Adrenal gland (tissue), 12 donors: Measurements from ENCODE around the gene PHACTR2. TPM values are rescaled to one million over a fixed set of nuclear protein-coding genes. Genes with fewer than 3 reads are reported as not detected.
"Not testable (repeated sequence)": the region's sequence is repeated elsewhere in the genome, so short reads cannot be mapped to it uniquely, and the experiment has no call there.

ENCODE experiments used
- DNase-seq, 7 donors: peaks; one replicate each; pipeline ENCODE4 v3.0.0-alpha.2; 2019 to 2020
- H3K27ac ChIP-seq, 5 donors: fragments of 200-600 bp; sonication (generic) in 4 of 5; 1 replicate in 3 of 5; 2 replicates in 2 of 5; pipeline versions ENCODE4 v1.5.1 to v1.8.0; 2016 to 2020; ENCODE audit warnings: mild to moderate bottlenecking in 1 of 5
- H3K27me3 ChIP-seq: fragments of 200-600 bp; 2 replicates; pipeline ENCODE4 v1.8.0; 2021
- H3K36me3 ChIP-seq, 2 donors: fragments of 200-600 bp; replicated peaks in 1 of 2; 1 replicate in 1 of 2; 2 replicates in 1 of 2; pipeline versions ENCODE4 v1.5.1 to v1.8.0; 2018 to 2022
- H3K4me1 ChIP-seq, 2 donors: fragments of 200-600 bp; replicated peaks in 1 of 2; 1 replicate in 1 of 2; 2 replicates in 1 of 2; pipeline versions ENCODE4 v1.5.1 to v1.8.0; 2018 to 2021
- H3K4me3 ChIP-seq, 4 donors: fragments of 200-600 bp; sonication (generic) in 3 of 4; one replicate each; pipeline ENCODE4 v1.5.1; 2016 to 2018
- H3K9me3 ChIP-seq, 3 donors: fragments of 200-600 bp; sonication (generic) in 1 of 3; replicated peaks in 1 of 3; 1 replicate in 2 of 3; 2 replicates in 1 of 3; pipeline versions ENCODE4 v1.5.1 to v1.8.0; 2016 to 2021
- POLR2A ChIP-seq, 2 donors: fragments of 450-650 bp; IDR thresholded peaks; one replicate each; pipeline ENCODE4 v1.6.1; 2017; ENCODE audit warnings: antibody characterized with exemption in 2 of 2, mild to moderate bottlenecking in 2 of 2, moderate library complexity in 1 of 2
- WGBS, 4 donors: extraction: QIAGEN DNeasy Blood & Tissue Kit in 2 of 4; methylation state at CpG; one replicate each; pipeline versions ENCODE4 v1.1.5 to v1.1.7; 2013 to 2017; 5-methylcytosine and 5-hydroxymethylcytosine counted together
- intact Hi-C, 2 donors: fragments of 100-400 bp; cut with DNase I; formaldehyde crosslinking; loops; one replicate each; pipeline versions ENCODE4 v1.14.1 to v1.15.0; 2022 to 2023
- polyA plus RNA-seq, 3 donors: library from polyadenylated mRNA; stranded (reverse); fragments of 200-250 nt in 2 of 3; fragments of 350-450 nt in 1 of 3; fragmentation: Illumina TruSeq in 1 of 3; extraction: RNeasy Lipid Tissue Mini Kit (QIAGEN cat#74804) in 1 of 3; gene quantifications; one replicate each; pipeline ENCODE4 v1.2.3, GENCODE V29; 2013 to 2014
- total RNA-seq, 9 donors: library from RNA; depleted of rRNA in 4 of 9; stranded (reverse); fragments of >200 nt in 4 of 9; fragments of 120-200 nt in 1 of 9; fragmentation: NEBNext Ultra II Directional in 1 of 9; extraction: Animal tissue kit (Norgen Biotek cat#: 25700) in 1 of 9; gene quantifications; one replicate each; pipeline versions ENCODE4 v1.1.0 to v1.2.4, GENCODE V29; 2013 to 2023
- TF ChIP-seq, protein P1 (sequence below), 6 experiments: fragments of 450-650 bp in 4 of 6; fragments of 200-600 bp in 2 of 6; sonication (generic) in 1 of 6; IDR thresholded peaks; 1 replicate in 5 of 6; 2 replicates in 1 of 6; pipeline versions ENCODE4 v1.5.1 to v1.8.0; 2016 to 2021; ENCODE audit warnings: antibody characterized with exemption in 6 of 6, mild to moderate bottlenecking in 2 of 6, moderate library complexity in 1 of 6
- donor health status: healthy with polysubstance abuse.
- donor health status: Bipolar disorder and iron deficiency.
- donor health status: DM: yes; HTN: yes; CAD: no.
- donor health status: DM: no; HTN: no; CAD: no.
- donor health status: DM: no; HTN: no; CAD: no.
- donor health status: DM: yes; HTN: yes; CAD: no.

PHACTR2 gene
- total and polyA plus RNA-seq, 12 donors, result 12.1 to 315 (median 227) TPM

DNA sequence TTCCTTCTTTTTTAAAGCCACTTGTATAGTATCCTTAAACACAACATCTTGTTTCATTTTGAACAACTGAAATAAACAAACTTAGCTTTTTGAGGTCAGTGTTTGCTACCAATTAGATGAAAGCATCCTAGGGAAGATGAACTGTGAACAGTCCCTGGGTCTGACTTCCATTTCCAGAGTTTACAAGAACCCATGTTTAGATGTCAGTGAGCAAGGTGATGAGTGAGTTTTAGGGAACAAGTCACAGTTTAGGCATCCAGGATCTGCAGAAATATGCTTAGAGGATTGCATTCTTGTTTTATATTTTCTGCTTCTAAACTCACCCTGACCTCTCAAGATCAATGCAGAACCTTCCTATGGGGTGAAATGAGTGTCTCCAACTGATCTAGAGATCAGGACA, 189.5 kb downstream of the PHACTR2 start:
- intact Hi-C loops, result no loop called here
- no peak overlapping the region for H3K27ac ChIP-seq
- DNase-seq, result no peak
- TF ChIP-seq POLR2A (IDR thresholded peaks at IDR 0.05), result no peak
- TF ChIP-seq, protein P1, sequence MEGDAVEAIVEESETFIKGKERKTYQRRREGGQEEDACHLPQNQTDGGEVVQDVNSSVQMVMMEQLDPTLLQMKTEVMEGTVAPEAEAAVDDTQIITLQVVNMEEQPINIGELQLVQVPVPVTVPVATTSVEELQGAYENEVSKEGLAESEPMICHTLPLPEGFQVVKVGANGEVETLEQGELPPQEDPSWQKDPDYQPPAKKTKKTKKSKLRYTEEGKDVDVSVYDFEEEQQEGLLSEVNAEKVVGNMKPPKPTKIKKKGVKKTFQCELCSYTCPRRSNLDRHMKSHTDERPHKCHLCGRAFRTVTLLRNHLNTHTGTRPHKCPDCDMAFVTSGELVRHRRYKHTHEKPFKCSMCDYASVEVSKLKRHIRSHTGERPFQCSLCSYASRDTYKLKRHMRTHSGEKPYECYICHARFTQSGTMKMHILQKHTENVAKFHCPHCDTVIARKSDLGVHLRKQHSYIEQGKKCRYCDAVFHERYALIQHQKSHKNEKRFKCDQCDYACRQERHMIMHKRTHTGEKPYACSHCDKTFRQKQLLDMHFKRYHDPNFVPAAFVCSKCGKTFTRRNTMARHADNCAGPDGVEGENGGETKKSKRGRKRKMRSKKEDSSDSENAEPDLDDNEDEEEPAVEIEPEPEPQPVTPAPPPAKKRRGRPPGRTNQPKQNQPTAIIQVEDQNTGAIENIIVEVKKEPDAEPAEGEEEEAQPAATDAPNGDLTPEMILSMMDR (IDR thresholded peaks at IDR 0.05), result no peak
- H3K9me3 ChIP-seq, result no peaks in the 10 kb centered on the region
- no peak overlapping the region for H3K4me3 ChIP-seq
- no peaks in the 10 kb centered on the region for H3K4me1 ChIP-seq
- H3K36me3 ChIP-seq, result peaks cover 0 to 16% of the 10 kb centered on the region in 2 donors
- no peaks in the 10 kb centered on the region for H3K27me3 ChIP-seq

DNA sequence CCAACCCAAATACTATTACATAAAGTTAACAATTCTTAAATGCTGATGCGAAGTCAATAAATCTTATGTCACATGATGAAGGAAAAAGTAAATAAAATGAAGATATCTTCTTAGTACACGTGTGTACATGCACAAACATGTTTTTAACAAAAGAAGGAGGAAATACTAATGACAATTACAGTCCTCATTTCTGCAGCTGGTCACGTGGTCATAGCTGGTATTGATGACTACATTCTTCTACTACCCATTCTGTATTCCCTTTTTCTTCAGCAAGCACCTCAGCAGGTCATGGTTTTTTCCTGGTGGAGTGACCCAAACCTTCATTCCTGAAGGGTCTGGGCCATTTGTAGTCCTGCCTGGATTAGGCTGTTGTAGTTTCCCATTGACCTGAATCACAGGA, 191.0 kb downstream of the PHACTR2 start:
- H3K36me3 ChIP-seq, DNase-seq, H3K4me1 ChIP-seq, H3K27me3 ChIP-seq, H3K27ac ChIP-seq, intact Hi-C loops, H3K9me3 ChIP-seq, H3K4me3 ChIP-seq: not testable (repeated sequence)
- WGBS, 4 donors, result 89 to 98% (median 96%) methylated on average over 3 of the region's 3 CpGs

DNA sequence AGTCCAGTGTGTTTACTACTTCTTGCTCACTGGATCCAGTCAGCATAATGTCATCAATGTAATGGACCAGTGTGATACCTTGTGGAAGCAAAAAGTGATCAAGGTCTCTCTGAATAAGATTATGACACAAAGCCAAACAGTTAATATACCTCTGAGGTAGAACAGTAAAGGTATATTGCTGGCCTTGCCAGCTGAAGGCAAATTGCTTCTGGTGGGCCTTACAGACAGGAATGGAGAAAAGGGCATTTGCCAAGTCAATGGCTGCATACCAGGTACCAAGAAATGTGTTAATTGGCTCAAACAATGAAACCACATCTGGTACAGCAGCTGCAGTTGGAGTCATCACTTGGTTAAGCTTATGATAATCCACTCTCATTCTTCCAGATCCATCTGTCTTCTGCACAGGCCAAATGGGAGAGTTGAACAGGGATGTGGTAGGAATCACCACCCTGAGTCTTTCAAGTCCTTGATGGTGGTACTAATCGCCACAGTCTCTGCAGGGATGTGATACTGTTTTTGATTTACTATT, 193.5 kb downstream of the PHACTR2 start:
- WGBS, 4 donors, result 86 to 96% (median 91%) methylated on average over 1 of the region's 1 CpG
- H3K27ac ChIP-seq, H3K4me3 ChIP-seq: not testable (repeated sequence)

DNA sequence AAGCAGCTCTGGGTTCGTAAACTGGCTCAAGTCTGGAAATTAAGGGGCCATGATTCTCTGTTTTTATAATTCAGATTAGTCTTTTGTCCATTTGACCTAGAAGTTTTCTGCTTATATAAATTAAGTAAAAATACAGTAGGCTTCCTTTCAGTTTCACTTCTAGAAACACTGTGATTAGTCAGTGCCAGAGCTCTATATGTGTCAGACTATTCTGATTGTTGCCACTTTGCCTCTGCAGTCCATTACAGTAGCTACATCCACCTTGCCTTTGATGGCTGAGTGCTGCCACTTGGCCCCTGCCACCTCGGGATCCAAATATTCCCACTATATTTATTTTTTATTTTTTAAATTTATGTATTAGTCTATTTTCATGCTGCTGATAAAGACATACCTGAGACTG, 194.4 kb downstream of the PHACTR2 start:
- no peaks in the 10 kb centered on the region for H3K4me1 ChIP-seq
- H3K27ac ChIP-seq, result no peak overlapping the region
- no peak overlapping the region for H3K4me3 ChIP-seq
- no peaks in the 10 kb centered on the region for H3K27me3 ChIP-seq
- H3K36me3 ChIP-seq, result no peaks in the 10 kb centered on the region
- 84 to 91% (median 89%) methylated on average over 2 of the region's 2 CpGs for WGBS, 4 donors
- no peak for DNase-seq
- TF ChIP-seq POLR2A (IDR thresholded peaks at IDR 0.05), result no peak
- TF ChIP-seq, protein P1 (IDR thresholded peaks at IDR 0.05), result no peak
- H3K9me3 ChIP-seq, result no peaks in the 10 kb centered on the region
- intact Hi-C loops, result no loop called here

More for the DNA sequence above, 193.5 kb downstream of the PHACTR2 start:
- DNase-seq, intact Hi-C loops, H3K4me1 ChIP-seq, H3K27me3 ChIP-seq, H3K36me3 ChIP-seq, H3K9me3 ChIP-seq: not testable (repeated sequence)

DNA sequence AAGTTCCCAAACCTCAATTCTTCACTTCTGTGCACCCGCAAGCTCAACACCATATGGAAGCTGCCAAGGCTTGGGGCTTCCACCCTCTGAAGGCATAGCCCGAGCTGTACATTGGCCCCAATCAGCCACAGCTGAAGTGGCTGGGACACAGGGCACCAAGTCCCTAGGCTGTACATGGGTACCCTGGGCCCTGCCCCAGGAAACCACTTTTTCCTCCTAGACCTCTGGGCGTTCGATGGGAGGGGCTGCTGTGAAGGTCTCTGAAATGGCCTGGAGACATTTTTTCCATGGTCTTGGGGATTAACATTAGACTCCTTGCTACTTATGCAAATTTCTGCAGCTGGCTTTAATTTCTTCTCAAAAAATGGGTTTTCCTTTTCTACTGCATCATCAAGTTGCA, 195.8 kb downstream of the PHACTR2 start:
- H3K27ac ChIP-seq, H3K9me3 ChIP-seq, DNase-seq, H3K4me3 ChIP-seq, H3K36me3 ChIP-seq, H3K4me1 ChIP-seq, intact Hi-C loops, H3K27me3 ChIP-seq: not testable (repeated sequence)
- WGBS, 4 donors, result 91 to 96% (median 94%) methylated on average over 3 to 4 of the region's 4 CpGs

DNA sequence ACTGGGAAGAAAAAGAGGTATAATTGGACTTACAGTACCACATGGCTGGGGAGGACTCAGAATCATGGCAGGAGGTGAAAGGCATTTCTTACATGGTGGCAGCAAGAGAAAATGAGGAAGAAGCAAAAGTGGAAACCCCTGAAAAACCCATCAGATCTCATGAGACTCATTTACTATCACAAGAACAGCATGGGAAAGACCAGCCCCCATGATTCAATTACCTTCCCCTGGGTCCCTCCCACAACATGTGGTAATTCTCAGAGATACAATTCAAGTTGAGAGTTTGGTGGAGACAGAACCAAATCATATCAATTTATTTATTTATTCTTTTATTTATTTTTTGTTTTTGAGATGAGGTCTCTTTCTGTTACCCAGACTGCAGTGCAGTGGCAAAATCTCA, 196.7 kb downstream of the PHACTR2 start:
- intact Hi-C loops, H3K27me3 ChIP-seq, DNase-seq, H3K9me3 ChIP-seq, H3K36me3 ChIP-seq, H3K4me1 ChIP-seq, H3K27ac ChIP-seq, H3K4me3 ChIP-seq: not testable (repeated sequence)
